Body of pancreas (tissue), 4 donors: ENCODE measurements around the gene ATG2B.

Experiments
- POLR2A ChIP-seq, 3 donors: fragments of 450-650 bp; IDR thresholded peaks; one replicate each; pipeline ENCODE4 v1.6.1; 2016; ENCODE audit warnings: antibody characterized with exemption in 3 of 3, mild to moderate bottlenecking in 2 of 3
- TF ChIP-seq, protein P1 (sequence below), 7 experiments: fragments of 450-650 bp in 4 of 7; fragments of 200-600 bp in 3 of 7; sonication (generic) in 3 of 7; IDR thresholded peaks; one replicate each; pipeline ENCODE4 v1.5.1; 2016 to 2019; ENCODE audit warnings: antibody characterized with exemption in 7 of 7

DNA sequence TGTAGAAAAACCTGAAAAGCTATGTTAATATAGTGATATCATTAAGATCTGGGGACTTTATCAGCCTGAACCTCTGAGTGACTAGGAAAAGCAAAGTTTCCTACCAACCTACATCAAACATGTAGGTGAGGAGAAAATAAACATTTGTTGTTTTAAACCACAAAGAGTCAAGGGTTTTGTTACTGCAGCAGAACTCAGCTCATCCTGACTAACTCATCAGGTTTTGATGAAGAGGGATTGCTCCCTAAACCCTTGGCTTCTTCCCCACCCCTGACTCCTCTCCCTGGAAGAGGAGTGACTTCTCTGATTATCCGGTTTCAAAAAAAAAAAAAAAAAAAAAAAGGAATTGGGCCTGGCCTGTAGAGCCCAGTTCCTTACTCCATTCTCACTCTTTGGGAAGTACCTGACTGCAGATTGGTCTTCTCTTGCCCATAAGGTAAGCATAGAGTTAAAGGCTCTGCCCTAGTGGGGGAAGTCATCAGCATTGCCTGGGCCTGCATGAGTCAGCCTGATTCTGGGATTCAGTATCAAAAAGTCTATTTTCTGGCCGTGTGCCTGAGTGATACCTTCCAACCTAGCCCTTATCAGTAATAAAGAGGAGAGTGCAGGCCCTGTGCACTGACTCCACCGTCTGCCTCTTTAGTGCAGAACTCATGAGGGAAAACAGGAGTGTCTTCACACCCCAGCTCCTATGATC is 90.2 kb downstream of the ATG2B start:
- TF ChIP-seq, protein P1, sequence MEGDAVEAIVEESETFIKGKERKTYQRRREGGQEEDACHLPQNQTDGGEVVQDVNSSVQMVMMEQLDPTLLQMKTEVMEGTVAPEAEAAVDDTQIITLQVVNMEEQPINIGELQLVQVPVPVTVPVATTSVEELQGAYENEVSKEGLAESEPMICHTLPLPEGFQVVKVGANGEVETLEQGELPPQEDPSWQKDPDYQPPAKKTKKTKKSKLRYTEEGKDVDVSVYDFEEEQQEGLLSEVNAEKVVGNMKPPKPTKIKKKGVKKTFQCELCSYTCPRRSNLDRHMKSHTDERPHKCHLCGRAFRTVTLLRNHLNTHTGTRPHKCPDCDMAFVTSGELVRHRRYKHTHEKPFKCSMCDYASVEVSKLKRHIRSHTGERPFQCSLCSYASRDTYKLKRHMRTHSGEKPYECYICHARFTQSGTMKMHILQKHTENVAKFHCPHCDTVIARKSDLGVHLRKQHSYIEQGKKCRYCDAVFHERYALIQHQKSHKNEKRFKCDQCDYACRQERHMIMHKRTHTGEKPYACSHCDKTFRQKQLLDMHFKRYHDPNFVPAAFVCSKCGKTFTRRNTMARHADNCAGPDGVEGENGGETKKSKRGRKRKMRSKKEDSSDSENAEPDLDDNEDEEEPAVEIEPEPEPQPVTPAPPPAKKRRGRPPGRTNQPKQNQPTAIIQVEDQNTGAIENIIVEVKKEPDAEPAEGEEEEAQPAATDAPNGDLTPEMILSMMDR (IDR thresholded peaks at IDR 0.05) = no peak
- TF ChIP-seq POLR2A (IDR thresholded peaks at IDR 0.05) = no peak
